Activated gamma-delta T cell treated with anti-CD3 and anti-CD28 coated beads, Interleukin-2, amount 50 U/mL, for 16 hours (primary cell): ENCODE data around the gene RETREG1.

Source experiments
- DNase-seq: peaks from one replicate; pipeline ENCODE4 v3.0.0-alpha.2; 2020; ENCODE audit warnings: low read depth

Gene RETREG1

GRCh38 chr5:16585041-16585667, 31.6 kb downstream of the RETREG1 start:
- no peak for DNase-seq

- DNase-seq: no peak
These were observed 34.7 kb downstream of the RETREG1 start for GRCh38 chr5:16582081-16582480.

GRCh38 chr5:16580382-16580781, 36.4 kb downstream of the RETREG1 start:
- DNase-seq: no peak

- no peak for DNase-seq
These were observed 37.5 kb downstream of the RETREG1 start for GRCh38 chr5:16579142-16579847.

GRCh38 chr5:16578474-16578883, 38.3 kb downstream of the RETREG1 start:
- no peak for DNase-seq

GRCh38 chr5:16577677-16578076, 39.1 kb downstream of the RETREG1 start:
- no peak for DNase-seq

- no peak for DNase-seq
These were observed 41.7 kb downstream of the RETREG1 start for GRCh38 chr5:16574789-16575721.

- DNase-seq: no peak
These were observed 43.4 kb downstream of the RETREG1 start for GRCh38 chr5:16573401-16573800.

- no peak for DNase-seq
These were observed 44.3 kb downstream of the RETREG1 start for GRCh38 chr5:16572289-16573015.

GRCh38 chr5:16571016-16571415, 45.8 kb downstream of the RETREG1 start:
- DNase-seq: no peak

GRCh38 chr5:16570121-16570815, 46.5 kb downstream of the RETREG1 start:
- no peak for DNase-seq

- no peak for DNase-seq
These were observed 47.8 kb downstream of the RETREG1 start for GRCh38 chr5:16568875-16569580.

- no peak for DNase-seq
These were observed 49.4 kb downstream of the RETREG1 start for GRCh38 chr5:16567365-16567764.

GRCh38 chr5:16565118-16565517, 51.7 kb downstream of the RETREG1 start:
- no peak for DNase-seq

GRCh38 chr5:16564248-16564867, 52.4 kb downstream of the RETREG1 start:
- DNase-seq: no peak

- DNase-seq: no peak
These were observed 53.1 kb downstream of the RETREG1 start for GRCh38 chr5:16563686-16564085.

- no peak for DNase-seq
These were observed 55.1 kb downstream of the RETREG1 start for GRCh38 chr5:16561660-16562059.

GRCh38 chr5:16559702-16560101, 57.1 kb downstream of the RETREG1 start:
- no peak for DNase-seq

GRCh38 chr5:16558984-16559629, 57.7 kb downstream of the RETREG1 start:
- no peak for DNase-seq

- no peak for DNase-seq
These were observed 59.3 kb downstream of the RETREG1 start for GRCh38 chr5:16557477-16557876.
